HG02571 (cell line): ENCODE results near the gene OIP5.
"Not testable (repeated sequence)": the region's sequence is repeated elsewhere in the genome, so short reads cannot be mapped to it uniquely, and the experiment has no call there.

Source experiments
- ATAC-seq: cut with Tn5 transposase; IDR thresholded peaks from one replicate; pipeline ENCODE4 v1.9.1; 2021; ENCODE audit warnings: mild to moderate bottlenecking, moderate library complexity; ENCODE audit not compliant: unreplicated experiment

Gene OIP5

GRCh38 chr15:41332194-41333025 is at the start of gene OIP5, which contains the start of gene NUSAP1:
Gene OIP5 (minus strand): TSS chr15:41332591. CDS start chr15:41332561, 30 bp downstream.
Gene NUSAP1 (plus strand): TSS chr15:41332881. CDS start chr15:41332958, 77 bp downstream.
- ATAC-seq, result peak; percentile 89

GRCh38 chr15:41377978-41378377 is 45.6 kb upstream of the OIP5 start:
- no peak for ATAC-seq

GRCh38 chr15:41367418-41367817 is 35.0 kb upstream of the OIP5 start:
- no peak for ATAC-seq

GRCh38 chr15:41354371-41354770 is 22.0 kb upstream of the OIP5 start:
- no peak for ATAC-seq

GRCh38 chr15:41350057-41350717 is 17.8 kb upstream of the OIP5 start:
- ATAC-seq, result no peak

GRCh38 chr15:41347236-41347635 is 14.8 kb upstream of the OIP5 start:
- ATAC-seq, result no peak

- no peak for ATAC-seq
Measured at GRCh38 chr15:41341519-41341918, 9.1 kb upstream of the OIP5 start.

GRCh38 chr15:41340189-41340695 is 7.9 kb upstream of the OIP5 start:
- no peak for ATAC-seq

- ATAC-seq, result no peak
Measured at GRCh38 chr15:41337631-41338522, 5.5 kb upstream of the OIP5 start.

- ATAC-seq, result no peak
Measured at GRCh38 chr15:41337047-41337446, 4.7 kb upstream of the OIP5 start.

GRCh38 chr15:41336549-41336948 is 4.2 kb upstream of the OIP5 start:
- ATAC-seq, result no peak

- ATAC-seq, result no peak
Measured at GRCh38 chr15:41334293-41335120, 2.1 kb upstream of the OIP5 start.

- ATAC-seq, result peak; percentile 13
Measured at GRCh38 chr15:41333026-41333562, 703 bp upstream of the OIP5 start.

- ATAC-seq, result no peak
Measured at GRCh38 chr15:41331833-41332193, 578 bp downstream of the OIP5 start.

GRCh38 chr15:41331281-41331680 is 1.1 kb downstream of the OIP5 start:
- no peak for ATAC-seq

GRCh38 chr15:41323611-41324010 is 8.8 kb downstream of the OIP5 start:
- no peak for ATAC-seq

- ATAC-seq, result not testable (repeated sequence)
Measured at GRCh38 chr15:41320805-41321330, 11.5 kb downstream of the OIP5 start.

GRCh38 chr15:41309226-41309905 is 23.0 kb downstream of the OIP5 start:
- ATAC-seq, result no peak

- ATAC-seq, result no peak
Measured at GRCh38 chr15:41307679-41308078, 24.7 kb downstream of the OIP5 start.
